HepG2 (cell line): ENCODE data around the gene TSHZ1.

Source experiments
- BHLHE40 ChIP-seq: IDR thresholded peaks from 2 replicates; pipeline ENCODE4 v1.6.1; 2011; ENCODE audit warnings: low read length, improper control_type of control experiment
- HMG20B ChIP-seq: conservative IDR thresholded peaks from 2 replicates; pipeline ENCODE4 v1.6.1; 2016; ENCODE audit warnings: missing genetic modification reagents, missing compliant biosample characterization
- MLLT10 ChIP-seq: sonication (generic); formaldehyde crosslinking; IDR thresholded peaks from 2 replicates; pipeline ENCODE4 v1.4.0; 2020; ENCODE audit warnings: missing genetic modification reagents
- NAIF1 ChIP-seq: sonication (generic); formaldehyde crosslinking; IDR thresholded peaks from 2 replicates; pipeline ENCODE4 v1.5.0; 2020; ENCODE audit warnings: mild to moderate bottlenecking, missing genetic modification reagents, borderline replicate concordance
- NFE2L2 ChIP-seq: fragments of 150-350 bp; IDR thresholded peaks from 2 replicates; pipeline ENCODE4 v1.6.1; 2014; ENCODE audit warnings: low read length
- POLR2A ChIP-seq, 2 experiments: IDR thresholded peaks; 2 replicates each; pipeline ENCODE4 v1.6.1; 2011; ENCODE audit warnings: low read depth in 2 of 2, low read length in 2 of 2, mild to moderate bottlenecking in 1 of 2, moderate library complexity in 1 of 2; ENCODE audit not compliant: insufficient read depth in 1 of 2
- SIN3A ChIP-seq: IDR thresholded peaks from 2 replicates; pipeline ENCODE4 v1.6.1; 2011; ENCODE audit warnings: low read depth, mild to moderate bottlenecking, control low read depth, low read length, borderline replicate concordance
- SMAD1 ChIP-seq: sonication (generic); formaldehyde crosslinking; IDR thresholded peaks from 2 replicates; pipeline ENCODE4 v1.4.0; 2020; ENCODE audit warnings: missing genetic modification reagents, low read depth, mild to moderate bottlenecking, borderline replicate concordance
- SRF ChIP-seq: IDR thresholded peaks from 2 replicates; pipeline ENCODE4 v1.6.1; 2011; ENCODE audit warnings: mild to moderate bottlenecking, low read depth, low read length, moderate library complexity
- ZNF354B ChIP-seq: sonication (generic); formaldehyde crosslinking; IDR thresholded peaks from 2 replicates; pipeline ENCODE4 v1.8.0; 2022; ENCODE audit warnings: mild to moderate bottlenecking, missing genetic modification reagents
- ZNF660 ChIP-seq: sonication (generic); formaldehyde crosslinking; IDR thresholded peaks from 2 replicates; pipeline ENCODE4 v1.5.1; 2020; ENCODE audit warnings: mild to moderate bottlenecking, low read depth, missing genetic modification reagents, borderline replicate concordance
- TF ChIP-seq, protein P1 (sequence below): sonication (generic); formaldehyde crosslinking; IDR thresholded peaks from 2 replicates; pipeline ENCODE4 v1.5.0; 2020; ENCODE audit warnings: mild to moderate bottlenecking, missing genetic modification reagents, moderate library complexity

DNA sequence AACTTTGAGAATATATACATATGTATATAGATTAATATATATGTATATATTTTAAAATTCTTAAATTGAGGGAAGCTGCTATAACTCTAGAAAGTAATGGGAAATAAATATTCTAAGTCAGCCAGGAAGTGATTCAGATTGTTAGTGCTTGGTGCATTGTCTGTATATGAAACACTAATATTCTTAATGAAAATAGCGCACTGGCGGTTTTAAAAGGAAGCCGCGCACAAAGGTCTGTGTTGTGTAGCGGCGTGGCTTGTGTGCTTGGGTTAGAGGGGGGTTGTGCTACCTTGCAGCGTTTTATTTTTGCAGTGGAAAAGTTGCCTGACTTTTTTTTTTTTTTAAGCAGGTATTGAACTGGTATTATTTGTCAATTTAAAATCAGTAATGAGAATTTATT is 11.3 kb downstream of the TSHZ1 start:
- no peak for TF ChIP-seq BHLHE40
- TF ChIP-seq, protein P1, sequence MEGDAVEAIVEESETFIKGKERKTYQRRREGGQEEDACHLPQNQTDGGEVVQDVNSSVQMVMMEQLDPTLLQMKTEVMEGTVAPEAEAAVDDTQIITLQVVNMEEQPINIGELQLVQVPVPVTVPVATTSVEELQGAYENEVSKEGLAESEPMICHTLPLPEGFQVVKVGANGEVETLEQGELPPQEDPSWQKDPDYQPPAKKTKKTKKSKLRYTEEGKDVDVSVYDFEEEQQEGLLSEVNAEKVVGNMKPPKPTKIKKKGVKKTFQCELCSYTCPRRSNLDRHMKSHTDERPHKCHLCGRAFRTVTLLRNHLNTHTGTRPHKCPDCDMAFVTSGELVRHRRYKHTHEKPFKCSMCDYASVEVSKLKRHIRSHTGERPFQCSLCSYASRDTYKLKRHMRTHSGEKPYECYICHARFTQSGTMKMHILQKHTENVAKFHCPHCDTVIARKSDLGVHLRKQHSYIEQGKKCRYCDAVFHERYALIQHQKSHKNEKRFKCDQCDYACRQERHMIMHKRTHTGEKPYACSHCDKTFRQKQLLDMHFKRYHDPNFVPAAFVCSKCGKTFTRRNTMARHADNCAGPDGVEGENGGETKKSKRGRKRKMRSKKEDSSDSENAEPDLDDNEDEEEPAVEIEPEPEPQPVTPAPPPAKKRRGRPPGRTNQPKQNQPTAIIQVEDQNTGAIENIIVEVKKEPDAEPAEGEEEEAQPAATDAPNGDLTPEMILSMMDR = no peak
- no peak for TF ChIP-seq HMG20B (CRISPR knock-in tag)
- TF ChIP-seq ZNF354B (CRISPR knock-in tag) = no peak
- TF ChIP-seq SMAD1 = no peak
- no peak for TF ChIP-seq SRF
- TF ChIP-seq NAIF1 (CRISPR knock-in tag) = no peak
- TF ChIP-seq SIN3A = no peak
- TF ChIP-seq ZNF660 (CRISPR knock-in tag) = no peak
- TF ChIP-seq POLR2A (IDR thresholded peaks at IDR 0.05; ENCODE audit: insufficient read depth in 1 of 2, low read depth in 2 of 2, low read length in 2 of 2) = no peak
- TF ChIP-seq MLLT10 = no peak
- no peak for TF ChIP-seq NFE2L2
